ENCODE measurements around the gene JARID2. TPM values are rescaled to one million over a fixed set of nuclear protein-coding genes. Genes with fewer than 3 reads are reported as not detected.

JARID2 gene
- total RNA-seq, 3 donors from 2014 or later = 10.5 to 13.9 (median 11.5) TPM

DNA sequence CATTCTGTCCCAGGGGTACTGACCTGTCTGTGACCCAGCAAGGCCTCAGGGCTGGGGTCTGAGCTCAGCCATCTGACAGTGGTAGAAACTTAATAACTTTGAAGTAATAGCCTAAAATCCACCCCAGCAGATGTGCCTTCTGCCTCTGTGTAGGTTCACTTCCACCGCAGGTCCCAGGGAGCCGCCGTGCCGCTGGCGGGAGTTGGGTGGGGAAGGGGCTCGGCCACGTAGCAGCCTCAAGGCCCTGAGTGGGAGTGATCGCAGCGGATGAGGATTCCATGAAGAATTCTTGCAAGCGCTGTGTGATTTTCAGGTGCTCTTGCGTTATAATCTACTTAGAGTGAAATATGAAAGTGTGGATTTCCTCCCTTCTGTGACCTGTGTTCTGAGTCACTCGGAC, 253.3 kb downstream of the JARID2 start:
- intact Hi-C loops (cut with DNase I; ENCODE audit: low total_unique reads) = no loop called here
- TF ChIP-seq POLR2AphosphoS5 (IDR thresholded peaks at IDR 0.05) (no peak), POLR2A (IDR thresholded peaks at IDR 0.05) (no peak)
- TF ChIP-seq, protein P1, sequence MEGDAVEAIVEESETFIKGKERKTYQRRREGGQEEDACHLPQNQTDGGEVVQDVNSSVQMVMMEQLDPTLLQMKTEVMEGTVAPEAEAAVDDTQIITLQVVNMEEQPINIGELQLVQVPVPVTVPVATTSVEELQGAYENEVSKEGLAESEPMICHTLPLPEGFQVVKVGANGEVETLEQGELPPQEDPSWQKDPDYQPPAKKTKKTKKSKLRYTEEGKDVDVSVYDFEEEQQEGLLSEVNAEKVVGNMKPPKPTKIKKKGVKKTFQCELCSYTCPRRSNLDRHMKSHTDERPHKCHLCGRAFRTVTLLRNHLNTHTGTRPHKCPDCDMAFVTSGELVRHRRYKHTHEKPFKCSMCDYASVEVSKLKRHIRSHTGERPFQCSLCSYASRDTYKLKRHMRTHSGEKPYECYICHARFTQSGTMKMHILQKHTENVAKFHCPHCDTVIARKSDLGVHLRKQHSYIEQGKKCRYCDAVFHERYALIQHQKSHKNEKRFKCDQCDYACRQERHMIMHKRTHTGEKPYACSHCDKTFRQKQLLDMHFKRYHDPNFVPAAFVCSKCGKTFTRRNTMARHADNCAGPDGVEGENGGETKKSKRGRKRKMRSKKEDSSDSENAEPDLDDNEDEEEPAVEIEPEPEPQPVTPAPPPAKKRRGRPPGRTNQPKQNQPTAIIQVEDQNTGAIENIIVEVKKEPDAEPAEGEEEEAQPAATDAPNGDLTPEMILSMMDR (IDR thresholded peaks at IDR 0.05) = no peak
- DNase-seq (ENCODE audit: low spot score in 2 of 2) = no peak
- Histone ChIP-seq H3K27ac (no peak overlapping the region), H3K9me3 (no peaks in the 10 kb centered on the region), H3K4me3 (no peak overlapping the region), H3K36me3 (no peaks in the 10 kb centered on the region), H3K27me3 (no peaks in the 10 kb centered on the region), H3K4me1 (peaks cover 1 to 3% of the 10 kb centered on the region in 2 donors)

DNA sequence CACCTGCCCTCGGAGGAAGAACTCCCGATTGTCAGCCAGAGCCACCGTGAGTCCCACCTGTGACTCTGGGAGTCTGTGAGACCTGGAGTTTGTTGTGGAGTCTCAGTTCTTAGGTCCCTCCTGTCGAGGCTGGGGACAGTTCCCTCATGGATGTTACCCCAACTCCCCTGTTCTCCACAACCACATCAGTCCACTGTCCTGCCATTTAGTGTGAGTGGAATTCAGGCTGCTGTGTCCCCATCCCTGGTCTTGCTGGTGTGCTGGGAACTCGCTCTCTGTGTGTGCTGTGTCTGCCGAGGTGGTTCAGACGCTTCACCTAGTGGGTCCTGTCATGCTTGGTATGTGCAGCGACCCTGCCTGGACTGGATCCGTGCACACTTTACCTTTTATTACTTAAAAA, 253.7 kb downstream of the JARID2 start:
- Histone ChIP-seq H3K9me3 (no peaks in the 10 kb centered on the region), H3K36me3 (no peaks in the 10 kb centered on the region), H3K4me1 (peaks cover 3 to 7% of the 10 kb centered on the region in 2 donors), H3K27ac (no peak overlapping the region), H3K27me3 (no peaks in the 10 kb centered on the region), H3K4me3 (no peak overlapping the region)
- DNase-seq (ENCODE audit: low spot score in 2 of 2) = no peak
- TF ChIP-seq, protein P1 (IDR thresholded peaks at IDR 0.05) = no peak
- no peak for TF ChIP-seq POLR2AphosphoS5 (IDR thresholded peaks at IDR 0.05)
- no peak for TF ChIP-seq POLR2A (IDR thresholded peaks at IDR 0.05)
- intact Hi-C loops (cut with DNase I; ENCODE audit: low total_unique reads) = no loop called here

DNA sequence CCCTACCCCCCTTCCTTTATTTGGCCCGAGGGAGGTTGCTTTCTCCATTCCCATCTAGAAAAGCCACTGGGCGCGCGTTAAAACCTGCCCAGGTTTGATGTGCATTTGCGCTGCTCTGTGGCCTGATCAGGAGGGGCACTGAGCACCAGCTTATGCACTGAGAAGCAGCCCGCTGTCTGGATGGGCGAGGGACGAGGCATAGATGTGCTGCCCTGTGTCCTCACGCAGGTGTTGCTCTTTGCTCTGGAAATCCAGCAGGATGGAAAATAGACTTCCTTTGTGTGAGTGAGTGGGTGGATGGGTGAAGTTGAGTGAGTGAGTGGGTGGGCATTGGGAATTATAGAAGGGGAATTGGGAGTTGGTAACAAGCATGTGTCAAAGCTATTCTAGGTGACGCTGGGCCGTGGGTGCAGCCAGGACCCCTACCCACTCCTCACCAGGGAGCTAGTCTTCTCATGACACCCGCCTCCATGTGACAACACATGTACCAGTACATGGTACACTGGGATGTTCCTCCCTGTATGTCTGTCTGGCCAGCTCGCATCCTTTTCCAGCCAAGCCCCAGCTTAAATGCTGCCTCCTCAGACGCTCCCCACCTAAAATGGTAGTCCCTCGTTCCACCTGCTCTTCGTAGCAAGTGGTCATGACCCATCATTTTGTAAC, 254.3 kb downstream of the JARID2 start:
- H3K4me1 ChIP-seq = peaks cover 3 to 8% of the 10 kb centered on the region in 2 donors
- DNase-seq (ENCODE audit: low spot score in 2 of 2) = peak in 1 of 2 donors; percentile 27
- TF ChIP-seq, protein P1 (IDR thresholded peaks at IDR 0.05) = no peak
- no peak for TF ChIP-seq POLR2AphosphoS5 (IDR thresholded peaks at IDR 0.05)
- TF ChIP-seq POLR2A (IDR thresholded peaks at IDR 0.05) = no peak
- no peaks in the 10 kb centered on the region for H3K27me3 ChIP-seq
- no peaks in the 10 kb centered on the region for H3K36me3 ChIP-seq
- no peak overlapping the region for H3K4me3 ChIP-seq
- H3K27ac ChIP-seq = no peak overlapping the region
- intact Hi-C loops (cut with DNase I; ENCODE audit: low total_unique reads) = no loop called here
- no peaks in the 10 kb centered on the region for H3K9me3 ChIP-seq

DNA sequence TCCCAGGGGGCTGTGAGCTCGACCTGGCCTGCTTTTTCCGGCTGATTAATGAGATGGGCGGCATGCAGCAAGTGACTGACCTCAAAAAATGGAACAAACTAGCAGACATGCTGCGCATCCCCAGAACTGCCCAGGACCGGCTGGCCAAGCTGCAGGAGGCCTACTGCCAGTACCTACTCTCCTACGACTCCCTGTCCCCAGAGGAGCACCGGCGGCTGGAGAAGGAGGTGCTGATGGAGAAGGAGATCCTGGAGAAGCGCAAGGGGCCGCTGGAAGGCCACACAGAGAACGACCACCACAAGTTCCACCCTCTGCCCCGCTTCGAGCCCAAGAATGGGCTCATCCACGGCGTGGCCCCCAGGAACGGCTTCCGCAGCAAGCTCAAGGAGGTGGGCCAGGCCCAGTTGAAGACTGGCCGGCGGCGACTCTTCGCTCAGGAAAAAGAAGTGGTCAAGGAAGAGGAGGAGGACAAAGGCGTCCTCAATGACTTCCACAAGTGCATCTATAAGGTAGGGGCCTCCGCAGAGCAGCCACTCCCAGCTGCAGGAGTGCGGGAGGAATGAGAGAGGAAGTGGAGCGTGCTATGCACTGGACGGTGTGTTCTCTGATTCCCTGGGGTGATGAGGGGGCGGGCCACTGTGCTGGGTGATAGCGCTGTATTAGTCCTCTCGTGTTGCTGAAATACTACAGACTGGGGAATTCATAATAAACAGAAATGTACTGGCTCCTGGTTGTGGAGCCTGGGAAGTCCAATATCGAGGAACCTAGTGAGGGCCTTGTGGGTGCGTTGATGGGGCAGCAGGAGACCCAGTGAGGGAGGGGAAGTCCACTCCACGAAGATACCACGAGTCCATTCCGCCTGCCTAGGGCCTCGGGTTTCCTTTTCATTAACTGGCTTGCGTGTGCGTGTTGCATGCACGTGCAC, 255.3 kb downstream of the JARID2 start:
- intact Hi-C loops (cut with DNase I; ENCODE audit: low total_unique reads) = no loop called here
- Histone ChIP-seq H3K27me3 (no peaks in the 10 kb centered on the region), H3K9me3 (no peaks in the 10 kb centered on the region), H3K4me3 (no peak overlapping the region), H3K36me3 (no peaks in the 10 kb centered on the region), H3K4me1 (peaks cover 3 to 16% of the 10 kb centered on the region in 2 donors), H3K27ac (no peak overlapping the region)
- DNase-seq (ENCODE audit: low spot score in 2 of 2) = peak in 1 of 2 donors; percentile 40
- TF ChIP-seq, protein P1 (IDR thresholded peaks at IDR 0.05) = no peak
- no peak for TF ChIP-seq POLR2AphosphoS5 (IDR thresholded peaks at IDR 0.05)

Data from breast epithelium (tissue), 4 donors.